Measurements from ENCODE around the gene APOA4.
"Not testable (repeated sequence)": the region's sequence is repeated elsewhere in the genome, so short reads cannot be mapped to it uniquely, and the experiment has no call there.

Gene APOA4

DNA sequence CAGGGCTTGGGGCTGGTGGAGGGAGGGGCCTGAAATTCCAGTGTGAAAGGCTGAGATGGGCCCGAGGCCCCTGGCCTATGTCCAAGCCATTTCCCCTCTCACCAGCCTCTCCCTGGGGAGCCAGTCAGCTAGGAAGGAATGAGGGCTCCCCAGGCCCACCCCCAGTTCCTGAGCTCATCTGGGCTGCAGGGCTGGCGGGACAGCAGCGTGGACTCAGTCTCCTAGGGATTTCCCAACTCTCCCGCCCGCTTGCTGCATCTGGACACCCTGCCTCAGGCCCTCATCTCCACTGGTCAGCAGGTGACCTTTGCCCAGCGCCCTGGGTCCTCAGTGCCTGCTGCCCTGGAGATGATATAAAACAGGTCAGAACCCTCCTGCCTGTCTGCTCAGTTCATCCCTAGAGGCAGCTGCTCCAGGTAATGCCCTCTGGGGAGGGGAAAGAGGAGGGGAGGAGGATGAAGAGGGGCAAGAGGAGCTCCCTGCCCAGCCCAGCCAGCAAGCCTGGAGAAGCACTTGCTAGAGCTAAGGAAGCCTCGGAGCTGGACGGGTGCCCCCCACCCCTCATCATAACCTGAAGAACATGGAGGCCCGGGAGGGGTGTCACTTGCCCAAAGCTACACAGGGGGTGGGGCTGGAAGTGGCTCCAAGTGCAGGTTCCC lies 6.5 kb upstream of the APOA4 start, which contains the start of gene APOC3:
TSS of gene APOC3 (plus strand) at position 383 of the 659 bp plus-strand sequence. CDS start 676 bp downstream, outside the sequence.
- no peak for DNase-seq

DNA sequence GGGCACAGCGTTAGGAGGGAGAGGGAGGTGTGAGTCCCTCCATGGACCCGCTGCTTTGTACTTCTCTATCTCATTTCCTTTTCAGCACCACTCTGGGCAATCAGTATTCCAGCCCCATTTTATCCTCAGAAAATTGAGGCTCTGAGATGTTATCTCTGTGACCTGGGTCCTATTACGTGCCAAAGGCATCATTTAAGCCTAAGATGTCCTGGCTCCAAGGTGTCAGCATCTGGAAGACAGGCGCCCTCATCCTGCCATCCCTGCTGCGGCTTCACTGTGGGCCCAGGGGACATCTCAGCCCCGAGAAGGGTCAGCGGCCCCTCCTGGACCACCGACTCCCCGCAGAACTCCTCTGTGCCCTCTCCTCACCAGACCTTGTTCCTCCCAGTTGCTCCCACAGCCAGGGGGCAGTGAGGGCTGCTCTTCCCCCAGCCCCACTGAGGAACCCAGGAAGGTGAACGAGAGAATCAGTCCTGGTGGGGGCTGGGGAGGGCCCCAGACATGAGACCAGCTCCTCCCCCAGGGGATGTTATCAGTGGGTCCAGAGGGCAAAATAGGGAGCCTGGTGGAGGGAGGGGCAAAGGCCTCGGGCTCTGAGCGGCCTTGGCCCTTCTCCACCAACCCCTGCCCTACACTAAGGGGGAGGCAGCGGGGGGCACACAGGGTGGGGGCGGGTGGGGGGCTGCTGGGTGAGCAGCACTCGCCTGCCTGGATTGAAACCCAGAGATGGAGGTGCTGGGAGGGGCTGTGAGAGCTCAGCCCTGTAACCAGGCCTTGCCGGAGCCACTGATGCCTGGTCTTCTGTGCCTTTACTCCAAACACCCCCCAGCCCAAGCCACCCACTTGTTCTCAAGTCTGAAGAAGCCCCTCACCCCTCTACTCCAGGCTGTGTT lies 5.8 kb upstream of the APOA4 start:
- no peak for DNase-seq

GRCh38 chr11:116827461-116827860 lies 4.4 kb upstream of the APOA4 start:
- DNase-seq: no peak

- DNase-seq: no peak
These were observed 3.8 kb upstream of the APOA4 start for GRCh38 chr11:116826751-116827431.

DNA sequence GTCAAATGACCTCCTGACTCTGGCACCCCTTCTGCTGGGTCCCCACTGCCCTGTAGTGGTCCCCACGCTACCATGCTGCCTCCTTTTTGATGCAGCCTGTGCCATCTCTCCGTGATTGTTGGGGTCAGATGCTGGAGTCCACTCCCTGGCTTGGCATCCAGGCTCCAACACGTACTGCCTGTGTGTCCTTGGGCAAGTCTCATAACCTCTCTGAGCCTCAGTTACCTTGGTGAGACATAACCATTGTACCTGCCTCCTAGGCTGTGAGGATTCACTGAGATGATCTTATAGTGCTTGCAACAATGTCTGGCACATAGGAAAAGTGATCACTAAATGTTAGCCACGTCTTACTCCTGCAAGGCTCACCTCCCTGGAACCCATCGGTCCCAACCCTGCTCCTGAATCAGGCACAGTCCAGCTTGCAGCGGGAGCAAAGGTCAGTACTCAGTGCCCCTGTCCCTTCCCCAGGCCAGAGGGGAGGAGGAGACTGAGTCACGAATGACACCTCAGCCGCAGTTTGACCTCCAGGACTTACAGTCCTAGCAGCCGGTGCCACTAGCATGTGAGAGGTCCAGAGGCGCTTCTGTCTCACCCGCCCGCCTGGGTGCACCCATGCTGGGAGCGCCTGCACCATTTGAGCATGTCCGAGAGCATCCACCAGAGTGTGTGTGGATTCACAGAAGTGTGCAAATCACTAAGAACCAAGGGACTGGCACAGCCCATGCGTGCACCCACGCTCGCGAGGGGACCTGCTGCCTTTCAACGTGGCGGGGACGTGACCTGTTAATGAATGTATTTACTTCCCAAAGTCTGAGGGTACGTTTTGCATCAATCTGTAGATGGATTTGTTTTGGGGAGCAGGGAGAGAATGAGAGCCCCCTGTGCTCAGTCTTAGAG lies 3.0 kb upstream of the APOA4 start:
- DNase-seq: no peak

DNA sequence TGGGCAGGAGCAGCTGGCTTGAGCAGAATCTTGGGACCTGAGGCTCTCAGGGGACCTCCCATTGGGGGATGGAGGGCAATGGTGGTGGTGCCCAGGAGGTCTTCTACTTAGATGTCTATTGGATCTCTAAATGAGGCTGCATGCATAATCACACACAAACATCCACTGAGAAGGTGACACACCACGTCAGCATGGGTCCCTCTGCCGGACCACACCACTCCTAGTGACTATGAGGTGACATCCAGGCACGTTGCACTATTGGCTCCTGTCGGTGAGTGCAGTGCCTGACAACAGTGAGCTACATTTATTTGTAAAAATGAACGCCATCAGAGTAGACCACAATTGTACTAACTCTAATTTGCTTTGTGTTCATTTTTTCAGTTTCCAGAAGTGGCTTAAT lies 2.3 kb upstream of the APOA4 start:
- no peak for DNase-seq

GRCh38 chr11:116822575-116822974 lies 529 bp downstream of the APOA4 start:
- DNase-seq: no peak

DNA sequence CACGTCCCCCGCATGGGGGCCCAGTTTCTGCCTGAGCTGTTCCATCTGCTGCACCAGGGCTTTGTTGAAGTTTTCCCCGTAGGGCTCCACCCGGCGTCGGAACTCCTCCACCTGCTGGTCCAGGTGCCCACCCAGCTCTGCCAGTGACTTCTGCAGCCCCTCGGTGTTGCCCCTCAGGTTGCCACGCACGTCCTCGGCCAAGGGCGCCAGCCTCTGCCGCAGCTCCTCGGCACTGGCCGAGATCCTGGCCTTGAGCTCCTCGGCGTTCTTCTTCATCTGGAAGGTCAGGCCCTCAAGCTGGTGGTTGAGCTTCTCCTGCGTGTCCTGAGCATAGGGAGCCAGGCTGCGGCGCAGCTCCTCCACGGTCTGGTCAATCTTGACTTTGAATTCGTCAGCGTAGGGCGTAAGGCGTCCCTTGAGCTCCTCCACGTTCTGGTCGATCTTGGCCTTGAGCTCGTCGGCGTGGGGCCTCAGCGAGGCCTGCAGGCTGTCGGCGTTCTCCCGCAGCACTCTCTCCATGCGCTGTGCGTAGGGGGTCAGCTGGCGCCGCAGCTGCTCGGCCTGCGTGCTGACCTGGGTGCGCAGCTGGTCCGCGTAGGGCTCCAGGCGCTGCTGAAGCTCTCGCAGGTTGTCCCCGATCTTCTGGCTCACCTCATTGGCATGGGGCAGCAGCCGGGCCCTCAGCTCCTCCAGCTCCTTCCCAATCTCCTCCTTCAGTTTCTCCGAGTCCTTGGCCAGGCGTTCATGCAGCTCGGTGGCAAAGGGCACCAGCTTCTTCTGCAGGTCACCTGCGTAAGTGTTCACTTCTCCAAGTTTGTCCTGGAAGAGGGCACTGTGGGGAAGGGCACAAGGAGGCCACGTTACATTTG lies 1.8 kb downstream of the APOA4 start:
- DNase-seq: no peak

GRCh38 chr11:116819049-116819448 lies 4.1 kb downstream of the APOA4 start:
- DNase-seq: no peak

GRCh38 chr11:116814502-116814901 lies 8.6 kb downstream of the APOA4 start:
- DNase-seq: no peak

DNA sequence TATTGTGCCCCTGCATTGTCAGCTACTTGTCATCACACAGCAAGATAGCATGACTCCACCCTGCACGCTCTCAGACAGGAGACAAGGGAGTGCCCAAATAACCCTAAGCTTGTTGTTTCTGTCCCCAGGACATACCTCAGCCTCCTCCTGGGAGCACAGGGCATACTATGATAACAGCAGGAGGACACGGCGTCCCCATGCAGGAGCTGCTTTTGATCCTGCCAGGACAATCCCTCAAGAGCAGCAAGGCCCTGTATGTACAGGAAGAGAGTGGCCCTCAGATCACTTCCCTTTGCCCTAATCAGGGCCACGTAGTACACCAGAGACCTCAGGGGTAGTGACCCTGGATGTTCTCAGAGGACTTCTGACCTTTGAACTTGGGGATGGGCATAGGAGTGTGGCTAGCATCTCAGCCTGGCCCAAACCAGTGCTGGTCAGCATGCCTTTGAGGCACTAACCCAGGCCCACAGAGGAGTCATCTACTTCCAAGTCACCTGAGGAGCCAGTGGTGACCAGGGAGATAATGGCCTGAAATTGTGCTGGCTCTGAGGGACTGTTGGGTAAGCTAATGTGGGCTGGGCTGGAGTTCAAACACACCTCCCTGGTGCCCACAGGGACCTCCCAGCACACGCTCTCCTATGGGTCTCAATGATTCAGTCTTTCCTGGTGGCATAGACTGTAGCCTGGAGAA lies 9.2 kb downstream of the APOA4 start:
- no peak for DNase-seq

- DNase-seq: no peak
These were observed 9.9 kb downstream of the APOA4 start for GRCh38 chr11:116813170-116813569.

DNA sequence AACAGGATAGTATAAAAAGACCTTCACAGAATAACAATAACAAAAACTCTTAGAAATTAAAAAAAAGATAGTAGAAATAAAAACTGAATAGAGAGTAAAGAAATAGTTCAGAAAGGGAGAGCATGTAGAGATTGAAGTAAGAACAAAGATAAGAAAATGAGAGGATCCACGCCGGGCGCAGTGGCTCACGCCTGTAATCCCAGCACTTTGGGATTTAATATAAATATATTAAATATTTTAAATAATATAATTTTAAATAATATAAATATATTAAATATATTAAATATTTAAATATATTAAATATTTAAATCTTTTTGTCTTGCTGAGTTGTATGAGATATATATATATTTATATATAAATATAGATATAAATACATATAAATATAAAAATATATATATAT lies 11.0 kb downstream of the APOA4 start:
- DNase-seq: no peak

- DNase-seq: no peak
These were observed 11.9 kb downstream of the APOA4 start for GRCh38 chr11:116811194-116811593.

DNA sequence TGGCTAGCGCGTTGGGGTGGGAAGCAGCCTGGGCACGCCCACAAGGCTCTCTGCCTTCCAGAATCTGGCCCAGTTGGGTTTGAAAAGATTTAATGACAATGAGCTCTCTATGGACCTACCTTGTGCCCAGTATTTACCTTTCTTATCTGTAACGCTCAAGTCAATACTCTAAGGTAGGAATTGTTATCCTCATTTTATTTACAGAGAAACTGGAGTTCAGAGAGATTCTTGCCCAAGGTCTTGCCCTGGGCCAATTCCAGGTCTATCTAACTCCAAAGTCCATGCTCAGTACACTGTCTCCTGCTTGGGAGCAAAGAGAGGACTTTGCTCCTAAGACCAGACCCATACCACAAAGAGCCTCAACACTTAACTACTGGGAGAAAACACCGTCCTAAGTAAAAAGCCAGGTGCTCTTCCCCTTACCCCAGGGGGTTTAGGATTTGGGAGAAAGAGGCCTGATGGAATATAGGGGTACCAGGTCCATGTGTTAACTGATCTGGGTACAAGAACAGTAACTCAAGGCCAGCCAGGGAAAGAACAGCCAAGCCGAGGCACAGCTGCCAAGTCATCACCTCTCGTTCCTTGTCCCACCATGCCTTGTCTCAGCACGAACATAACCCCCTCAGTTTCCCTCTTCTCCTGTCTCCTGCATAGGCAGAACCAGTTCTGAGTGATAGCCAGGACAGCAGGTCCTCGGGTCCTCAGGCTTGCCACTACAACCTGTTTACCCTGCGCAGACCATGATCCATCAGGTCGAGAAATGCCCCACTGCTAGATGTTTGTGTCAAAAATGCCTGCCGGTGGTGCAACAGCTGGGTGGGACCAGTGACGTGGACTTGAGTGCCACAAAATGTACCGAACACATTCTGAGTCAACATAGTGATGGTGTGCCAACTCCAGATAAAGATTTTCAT lies 14.6 kb downstream of the APOA4 start:
- no peak for DNase-seq

DNA sequence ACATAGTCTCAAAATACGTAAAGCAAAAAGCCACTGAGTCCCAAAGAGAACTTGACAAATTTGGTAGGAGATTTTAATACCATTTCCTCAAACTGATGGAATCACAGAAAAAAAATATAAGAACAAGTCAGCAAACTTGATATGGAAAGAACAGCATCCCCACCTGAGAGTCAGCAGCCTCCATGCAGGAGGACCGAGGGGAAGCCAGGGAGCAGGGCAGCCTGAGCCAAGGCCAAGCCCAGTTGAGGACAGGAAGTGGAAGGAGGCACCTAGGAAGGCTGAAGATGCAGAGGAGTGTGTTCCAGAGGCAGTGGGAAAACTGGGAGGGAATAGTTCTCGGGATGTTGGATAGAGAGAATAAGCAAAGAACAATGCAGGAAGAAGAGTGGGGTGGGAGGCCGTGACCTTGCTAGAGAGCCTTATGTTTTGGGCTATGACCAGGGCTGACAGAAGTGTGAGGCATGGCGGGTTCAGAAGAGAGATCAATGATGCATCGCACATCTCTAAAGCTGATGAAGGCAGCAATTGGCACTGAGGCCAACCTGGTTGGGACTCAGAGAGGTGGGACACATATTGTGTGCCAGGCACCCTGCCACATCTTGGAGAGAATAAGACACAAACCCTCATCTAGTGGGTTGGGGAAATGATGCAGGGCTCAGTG lies 15.4 kb downstream of the APOA4 start:
- no peak for DNase-seq

GRCh38 chr11:116804001-116804400 lies 19.1 kb downstream of the APOA4 start:
- DNase-seq: no peak

- not testable (repeated sequence) for DNase-seq
These were observed 21.4 kb downstream of the APOA4 start for GRCh38 chr11:116801662-116802061.

GRCh38 chr11:116800610-116801009 lies 22.5 kb downstream of the APOA4 start:
- DNase-seq: no peak
